Measurements from ENCODE around the gene CEMP1.
"Not testable (repeated sequence)": the region's sequence is repeated elsewhere in the genome, so short reads cannot be mapped to it uniquely, and the experiment has no call there.

DNA sequence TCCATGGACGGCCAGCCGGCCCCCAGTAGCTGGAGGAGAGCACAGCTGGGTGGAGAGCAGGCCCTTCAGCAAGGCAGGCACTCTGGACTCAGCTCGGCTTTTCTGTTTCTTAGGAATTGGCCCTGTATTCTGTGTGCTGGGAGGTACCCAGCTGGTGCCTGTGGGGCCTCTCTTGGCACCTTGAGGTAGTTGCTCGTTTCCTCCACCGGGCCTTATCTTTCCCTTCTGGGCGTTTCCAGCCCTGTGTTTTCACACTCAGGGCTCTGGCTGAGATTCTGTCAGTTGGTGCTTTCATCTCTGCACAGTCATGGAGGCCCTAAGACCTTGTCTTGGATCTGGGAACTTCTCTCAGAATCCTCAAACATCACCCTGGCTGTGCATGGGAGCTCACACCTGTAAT, 36.3 kb upstream of the CEMP1 start:
- TF ChIP-seq, protein P1, sequence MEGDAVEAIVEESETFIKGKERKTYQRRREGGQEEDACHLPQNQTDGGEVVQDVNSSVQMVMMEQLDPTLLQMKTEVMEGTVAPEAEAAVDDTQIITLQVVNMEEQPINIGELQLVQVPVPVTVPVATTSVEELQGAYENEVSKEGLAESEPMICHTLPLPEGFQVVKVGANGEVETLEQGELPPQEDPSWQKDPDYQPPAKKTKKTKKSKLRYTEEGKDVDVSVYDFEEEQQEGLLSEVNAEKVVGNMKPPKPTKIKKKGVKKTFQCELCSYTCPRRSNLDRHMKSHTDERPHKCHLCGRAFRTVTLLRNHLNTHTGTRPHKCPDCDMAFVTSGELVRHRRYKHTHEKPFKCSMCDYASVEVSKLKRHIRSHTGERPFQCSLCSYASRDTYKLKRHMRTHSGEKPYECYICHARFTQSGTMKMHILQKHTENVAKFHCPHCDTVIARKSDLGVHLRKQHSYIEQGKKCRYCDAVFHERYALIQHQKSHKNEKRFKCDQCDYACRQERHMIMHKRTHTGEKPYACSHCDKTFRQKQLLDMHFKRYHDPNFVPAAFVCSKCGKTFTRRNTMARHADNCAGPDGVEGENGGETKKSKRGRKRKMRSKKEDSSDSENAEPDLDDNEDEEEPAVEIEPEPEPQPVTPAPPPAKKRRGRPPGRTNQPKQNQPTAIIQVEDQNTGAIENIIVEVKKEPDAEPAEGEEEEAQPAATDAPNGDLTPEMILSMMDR (IDR thresholded peaks at IDR 0.05): not testable (repeated sequence)
- TF ChIP-seq POLR2A (IDR thresholded peaks at IDR 0.05): not testable (repeated sequence)

All from suprapubic skin (tissue), 3 donors.